Dermis blood vessel endothelial cell (primary cell): Measurements from ENCODE around the gene KMT2E. TPM values are rescaled to one million over a fixed set of nuclear protein-coding genes. Genes with fewer than 3 reads are reported as not detected.
"Not testable (repeated sequence)": the region's sequence is repeated elsewhere in the genome, so short reads cannot be mapped to it uniquely, and the experiment has no call there.

Experiments
- DNase-seq: peaks from one replicate; pipeline ENCODE4 v3.0.0; 2010
- total RNA-seq: library from RNA; depleted of rRNA; stranded (reverse); fragments of >200 nt; gene quantifications from 2 replicates; pipeline ENCODE4 v1.2.3, GENCODE V29; 2014

Gene KMT2E
- total RNA-seq, 1 donor from 2014 or later, result 155 TPM

DNA sequence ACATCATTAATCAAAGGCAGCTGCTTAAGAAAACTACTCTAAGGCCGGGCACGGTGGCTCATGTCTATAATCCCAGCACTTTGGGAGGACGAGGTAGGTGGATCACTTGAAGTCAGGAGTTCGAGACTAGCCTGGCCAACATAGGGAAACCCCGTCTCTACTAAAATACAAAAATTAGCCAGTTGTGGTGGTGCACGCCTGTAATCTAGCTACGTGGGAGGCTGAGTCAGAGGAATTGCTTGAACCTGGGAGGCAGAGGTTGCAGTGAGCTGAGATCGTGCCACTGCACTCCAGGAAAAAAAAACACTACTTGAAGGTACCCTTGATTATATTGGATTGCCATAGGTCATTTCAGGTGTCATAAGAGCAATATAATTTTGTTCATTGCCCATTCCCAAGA lies 14.9 kb downstream of the KMT2E start:
- DNase-seq, result not testable (repeated sequence)

DNA sequence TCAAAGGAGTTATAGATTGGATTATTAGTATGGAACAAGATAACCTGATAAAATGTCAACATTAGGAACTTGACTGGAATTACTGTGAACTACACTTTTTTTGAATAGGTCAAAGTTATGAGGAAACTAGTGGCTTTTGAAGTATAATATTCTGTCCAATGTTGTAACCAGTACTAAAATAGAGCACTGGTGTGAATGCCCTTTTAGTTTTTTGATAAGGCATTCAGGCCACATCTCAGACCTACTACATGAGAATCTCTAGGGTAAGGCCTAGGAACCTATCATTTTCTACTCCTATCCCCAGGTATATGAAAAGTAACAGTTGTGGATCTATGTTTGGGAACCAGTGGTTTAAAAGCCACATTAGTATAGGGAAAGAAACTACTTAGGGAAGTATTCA lies 16.4 kb downstream of the KMT2E start:
- no peak for DNase-seq

DNA sequence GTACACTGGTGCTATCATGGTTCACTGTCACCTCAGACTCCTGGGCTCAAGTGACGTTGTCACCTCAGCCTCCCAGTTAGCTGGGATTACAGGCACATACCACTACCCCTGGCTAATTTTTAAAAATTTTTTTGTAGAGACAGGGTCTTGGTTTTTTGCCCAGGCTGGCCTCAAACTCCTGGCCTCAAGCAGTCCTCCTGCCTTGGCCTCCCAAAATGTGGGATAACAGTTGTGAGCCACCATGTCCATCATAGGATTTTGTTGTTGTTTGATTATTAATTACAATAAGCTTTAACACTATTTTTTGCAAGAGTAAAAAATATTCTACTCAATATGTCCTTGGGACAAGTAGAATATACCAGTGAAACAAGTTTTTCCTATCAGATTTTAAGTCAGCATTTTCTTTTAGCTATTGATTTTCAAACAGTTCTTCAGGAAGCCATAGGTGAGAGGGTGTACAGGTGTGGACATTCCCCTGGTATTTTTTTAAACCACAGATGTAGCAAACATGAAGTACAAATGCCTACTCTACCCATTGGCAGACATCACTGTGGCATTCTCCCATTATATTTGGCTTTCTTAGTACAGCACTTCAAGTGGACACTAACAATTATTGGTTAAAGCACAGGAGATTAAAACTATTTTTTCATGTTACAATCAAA lies 18.7 kb downstream of the KMT2E start:
- no peak for DNase-seq

DNA sequence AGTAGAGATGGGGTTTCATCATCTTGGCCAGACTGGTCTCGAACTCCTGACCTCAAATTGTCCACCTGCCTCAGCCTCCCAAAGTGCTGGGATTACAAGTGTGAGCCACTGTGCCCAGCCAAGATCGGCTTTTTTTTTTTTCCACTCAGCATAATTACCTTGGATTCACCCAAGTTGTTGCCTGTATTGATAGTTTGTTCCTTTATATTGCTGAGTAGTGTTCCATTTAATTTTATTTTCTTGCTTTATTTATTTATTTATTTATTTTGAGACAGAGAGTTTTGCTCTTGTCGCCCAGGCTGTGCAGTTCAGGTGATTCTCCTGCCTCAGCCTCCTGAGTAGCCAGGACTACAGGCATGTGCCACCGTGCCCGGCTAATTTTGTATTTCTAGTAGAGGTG lies 21.3 kb downstream of the KMT2E start:
- no peak for DNase-seq

DNA sequence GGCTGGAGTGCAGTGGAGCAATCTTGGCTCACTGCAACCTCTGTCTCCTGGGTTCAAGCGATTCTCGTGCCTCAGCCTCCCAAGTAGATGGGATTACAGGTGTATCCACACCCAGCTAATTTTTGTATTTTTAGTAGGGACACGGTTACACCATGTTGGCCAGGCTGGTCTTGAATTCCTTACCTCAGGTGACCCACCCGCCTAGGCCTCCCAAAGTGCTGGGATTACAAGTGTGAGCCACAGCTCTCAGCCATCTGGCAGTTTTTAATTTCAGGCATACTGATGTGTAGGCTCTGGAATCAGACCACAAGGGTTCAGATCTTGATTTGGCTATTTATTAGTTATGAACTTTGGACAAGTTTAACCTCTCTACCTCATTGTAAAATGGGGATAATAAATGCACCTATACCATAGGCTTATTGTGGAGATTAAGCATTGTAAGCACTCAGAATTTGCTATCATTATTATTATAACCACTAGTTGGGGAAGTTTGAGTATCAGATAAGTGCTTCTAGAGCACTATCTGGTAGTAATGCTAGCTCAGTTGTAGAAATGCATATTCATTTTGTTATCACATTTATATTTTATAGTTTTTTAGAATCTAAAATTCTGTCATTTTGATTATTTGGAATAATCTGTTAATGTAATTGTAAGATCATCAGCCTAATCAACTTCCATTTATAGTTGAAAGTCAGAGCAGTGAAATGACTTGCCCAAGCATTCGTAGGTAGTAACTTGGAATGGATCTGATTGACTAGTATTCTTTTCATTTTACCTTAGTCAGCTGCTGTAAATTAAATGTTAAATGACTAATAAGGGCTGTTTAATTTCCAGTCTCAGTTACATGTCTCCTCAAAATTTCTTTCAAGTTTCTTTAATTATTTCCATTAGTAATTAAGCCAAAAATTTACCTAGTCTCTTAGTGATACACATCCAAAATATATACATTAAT lies 22.5 kb downstream of the KMT2E start:
- DNase-seq, result no peak

DNA sequence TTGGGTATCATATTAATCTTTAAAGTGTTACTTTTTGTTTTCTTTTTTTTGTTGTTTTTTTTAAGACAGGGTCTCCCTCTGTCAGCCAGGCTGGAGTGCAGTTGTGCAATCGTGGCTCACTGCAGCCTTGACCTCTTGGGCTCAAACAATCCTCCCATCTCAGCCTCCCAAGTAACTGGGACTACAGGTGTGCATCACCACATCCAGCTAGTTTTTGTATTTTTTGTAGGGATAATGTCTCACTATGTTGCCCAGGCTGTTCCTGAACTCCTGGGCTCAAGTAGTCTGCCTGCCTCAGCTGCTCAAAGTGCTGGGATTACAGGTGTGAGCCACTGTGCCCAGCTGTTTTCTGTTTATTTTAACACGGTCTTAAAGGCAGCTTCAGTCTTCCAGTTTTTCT lies 23.3 kb downstream of the KMT2E start:
- no peak for DNase-seq

DNA sequence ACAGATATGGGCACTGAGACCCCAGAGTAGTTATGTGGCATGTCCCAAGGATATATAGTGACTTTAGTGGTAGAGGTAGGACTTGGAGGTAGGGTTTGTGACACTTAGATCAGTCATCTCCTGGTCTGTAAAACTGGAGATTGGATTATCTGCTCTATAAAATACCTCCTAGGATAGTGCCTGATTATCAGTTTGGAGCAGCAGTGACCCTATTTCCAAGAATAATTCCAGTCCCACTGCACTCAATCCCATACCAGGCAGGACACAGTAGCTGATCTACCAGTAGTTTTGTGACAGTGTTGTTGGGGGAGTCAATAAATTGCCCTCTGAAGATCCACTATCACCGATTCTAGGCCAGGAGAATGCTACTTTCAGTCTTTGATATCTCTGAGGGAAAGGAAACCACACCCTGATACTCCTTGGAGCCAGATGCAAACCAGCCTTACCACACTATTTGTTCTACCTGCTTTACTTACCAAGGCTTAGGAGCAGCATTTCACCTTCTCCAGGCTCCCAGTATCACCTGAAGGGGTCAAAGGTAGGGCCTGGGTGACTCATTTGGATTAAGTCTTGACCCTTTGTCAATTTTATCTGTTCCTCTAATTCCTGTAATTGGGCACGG lies 30.6 kb downstream of the KMT2E start:
- no peak for DNase-seq

DNA sequence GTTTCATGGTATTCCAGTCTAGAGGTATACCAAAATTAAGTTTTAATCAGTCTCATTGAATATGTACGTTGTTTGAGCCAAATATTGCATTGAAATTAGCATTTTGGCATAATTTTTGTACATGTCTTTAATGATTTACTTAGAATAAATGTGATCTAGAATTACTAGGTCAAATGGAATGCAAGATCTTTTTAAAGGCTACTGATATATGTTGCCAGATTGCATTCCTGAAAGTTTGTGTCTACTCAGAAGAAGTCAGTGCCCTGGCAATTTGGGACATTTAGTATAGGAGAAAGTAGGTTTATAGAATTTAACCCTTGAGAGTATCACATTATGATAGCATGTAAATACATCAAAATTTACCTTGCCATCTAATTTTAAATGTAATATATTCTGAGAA lies 32.4 kb downstream of the KMT2E start:
- no peak for DNase-seq

DNA sequence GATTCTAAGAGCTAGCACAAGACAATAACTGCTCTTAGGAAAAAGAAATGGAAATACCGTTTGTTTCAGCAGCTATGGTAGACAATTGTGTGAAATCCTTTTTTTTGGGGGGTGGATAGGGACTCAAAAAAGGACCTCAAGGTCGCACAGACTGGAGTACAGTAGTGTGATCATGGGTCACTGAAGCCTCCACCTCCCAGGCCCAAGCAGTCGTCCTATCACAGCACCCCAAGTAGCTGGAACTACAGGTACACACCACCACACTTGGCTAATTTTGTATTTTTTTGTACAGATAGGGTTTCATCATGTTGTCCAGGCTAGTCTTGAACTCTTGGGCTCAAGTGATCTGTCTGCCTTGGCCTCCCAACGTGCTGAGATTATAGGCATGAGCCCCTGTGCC lies 33.9 kb downstream of the KMT2E start:
- no peak for DNase-seq

DNA sequence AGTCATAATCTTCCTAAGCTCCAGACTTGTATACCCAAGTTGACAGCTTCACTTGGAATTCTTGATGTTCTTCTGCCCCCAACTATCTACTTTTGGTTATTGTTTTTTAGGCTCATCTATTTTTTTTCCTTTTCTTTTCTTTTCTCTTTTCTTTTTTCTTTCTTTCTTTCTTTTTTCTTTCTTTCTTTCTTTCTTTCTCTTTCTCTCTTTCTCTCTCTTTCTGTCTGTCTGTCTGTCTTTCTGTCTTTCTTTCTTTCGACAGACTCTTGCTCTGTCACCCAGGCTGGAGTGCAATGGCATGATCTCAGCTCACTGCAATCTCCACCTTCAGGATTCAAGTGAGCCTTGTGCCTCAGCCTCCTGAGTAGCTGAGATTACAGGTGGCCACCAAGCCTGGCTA lies 36.5 kb downstream of the KMT2E start:
- DNase-seq, result no peak

DNA sequence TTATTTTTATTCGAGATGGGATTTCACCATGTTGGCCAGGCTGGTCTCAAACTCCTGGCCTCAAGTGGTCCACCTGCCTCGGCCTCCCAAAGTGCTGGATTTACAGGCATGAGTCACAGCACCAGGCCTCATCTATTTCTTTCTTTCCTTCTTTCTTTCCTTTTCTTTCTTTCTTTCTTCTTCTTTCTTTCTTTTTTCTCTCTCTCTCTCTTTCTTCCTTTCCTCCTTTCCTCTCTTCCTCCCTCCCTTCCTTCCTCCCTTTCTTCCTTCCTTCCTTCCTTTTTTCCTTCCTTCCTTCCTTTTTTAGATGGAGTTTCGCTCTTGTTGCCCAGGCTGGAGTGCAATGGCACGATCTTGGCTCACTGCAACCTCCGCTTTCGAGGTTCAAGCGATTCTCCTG lies 36.9 kb downstream of the KMT2E start:
- DNase-seq, result not testable (repeated sequence)

DNA sequence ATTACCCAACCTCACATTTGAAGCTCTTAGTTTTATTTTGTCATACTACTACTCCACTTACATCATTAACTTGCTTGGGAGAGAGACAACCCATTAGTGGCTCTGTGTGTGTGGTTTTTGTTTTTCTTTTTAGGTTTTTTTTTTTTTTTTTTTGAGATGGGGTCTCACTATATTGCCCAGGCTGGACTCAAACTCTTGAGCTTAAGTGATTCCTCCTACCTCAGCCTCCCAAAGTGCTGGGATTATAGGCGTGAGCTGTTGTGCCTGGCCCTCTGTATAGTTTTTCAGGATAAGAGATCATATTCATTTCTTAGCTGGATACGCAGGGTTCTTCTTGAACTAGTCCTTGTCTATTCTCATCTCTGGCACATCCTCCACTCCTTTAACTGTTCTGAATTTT lies 41.1 kb downstream of the KMT2E start:
- DNase-seq, result no peak

DNA sequence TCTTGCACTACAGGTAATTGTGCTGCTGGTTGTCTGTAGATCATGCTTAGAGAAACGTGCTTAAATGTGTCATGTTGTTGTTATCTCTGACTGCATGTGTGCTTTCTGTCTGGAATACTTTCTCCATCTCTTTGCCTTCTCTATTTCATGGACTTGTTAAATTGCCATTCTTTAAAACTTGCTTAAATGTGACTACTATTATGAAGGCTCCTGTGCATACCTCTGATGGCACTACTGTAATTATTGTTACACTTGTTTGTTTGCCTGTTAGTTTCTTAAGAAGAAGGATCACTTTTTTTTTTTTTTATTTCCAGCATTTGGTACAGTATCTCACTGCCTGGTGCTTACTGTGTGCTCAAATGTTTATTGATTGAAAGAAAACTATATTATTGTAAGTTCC lies 41.6 kb downstream of the KMT2E start:
- DNase-seq, result no peak

DNA sequence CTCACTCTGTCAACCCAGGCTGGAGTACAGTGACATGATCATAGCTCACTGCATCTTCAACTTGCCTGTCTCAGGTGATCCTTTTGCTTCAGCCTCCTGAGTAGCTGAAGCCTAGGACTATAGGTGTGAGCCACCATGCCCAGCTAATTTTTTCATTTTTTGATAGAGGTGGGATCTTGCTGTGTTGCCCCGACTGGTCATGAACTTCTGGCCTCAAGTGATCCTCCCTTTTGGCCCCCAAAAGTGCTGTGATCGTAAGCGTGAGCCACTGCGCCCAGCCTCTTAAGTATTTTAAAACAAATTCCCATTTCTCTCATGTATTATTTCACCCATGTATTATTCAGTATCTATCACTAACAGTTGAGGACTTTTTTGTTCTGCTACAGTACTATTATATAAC lies 43.5 kb downstream of the KMT2E start:
- DNase-seq, result no peak

DNA sequence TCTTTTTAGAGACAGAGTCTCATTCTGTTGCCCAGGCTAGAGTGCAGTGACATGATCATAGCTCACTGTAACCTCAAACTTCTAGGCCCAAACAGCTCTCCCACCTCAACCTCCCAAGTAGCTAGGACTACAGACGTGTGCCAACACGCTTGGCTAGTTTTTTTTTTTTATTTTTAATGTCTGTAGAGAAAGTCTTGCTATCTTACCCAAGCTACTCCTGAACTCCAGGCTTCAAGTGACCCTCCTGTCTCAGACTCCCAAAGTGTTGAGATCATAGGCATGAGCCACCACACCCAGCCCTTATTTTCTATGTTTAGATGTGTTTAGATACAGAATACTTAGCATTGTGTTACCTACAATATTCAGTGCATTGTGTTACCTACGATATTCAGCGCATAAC lies 46.4 kb downstream of the KMT2E start:
- DNase-seq, result no peak

DNA sequence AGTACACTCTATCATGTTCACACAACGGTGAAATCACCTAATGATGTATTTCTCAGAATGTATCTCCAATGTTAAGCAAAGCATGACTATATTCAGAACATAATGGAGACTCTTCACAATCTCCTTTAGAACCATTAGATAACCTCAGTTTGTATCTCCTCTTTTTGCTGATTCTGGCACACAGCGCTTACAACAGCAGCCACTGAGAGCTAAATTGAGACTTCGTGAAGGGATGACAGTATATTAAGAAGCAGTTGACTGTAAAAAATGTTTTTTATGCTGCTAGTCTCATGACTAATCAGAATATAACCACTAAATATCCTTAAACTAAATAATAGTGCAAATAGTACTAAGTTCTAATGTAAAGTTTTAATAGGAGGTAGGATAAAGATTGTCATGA lies 46.9 kb downstream of the KMT2E start:
- DNase-seq, result no peak

DNA sequence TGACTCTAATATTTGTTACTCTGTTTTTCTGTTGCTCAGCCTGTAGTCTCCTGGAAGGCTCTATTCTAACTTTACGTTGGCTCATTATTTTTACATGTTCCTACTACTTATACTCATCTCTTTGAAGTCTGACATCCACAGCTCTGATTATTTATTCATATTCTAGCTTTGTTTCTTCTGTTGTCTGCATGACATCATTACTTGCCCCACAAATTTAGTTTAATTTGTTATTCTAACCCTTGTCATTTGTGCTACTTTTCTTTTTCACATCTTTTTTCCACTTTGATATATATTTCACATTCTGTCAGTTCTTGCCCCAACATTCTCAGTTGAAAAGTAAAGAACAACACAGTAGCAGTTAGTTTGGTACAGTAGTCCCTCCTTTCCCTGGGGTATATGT lies 51.1 kb downstream of the KMT2E start:
- no peak for DNase-seq

DNA sequence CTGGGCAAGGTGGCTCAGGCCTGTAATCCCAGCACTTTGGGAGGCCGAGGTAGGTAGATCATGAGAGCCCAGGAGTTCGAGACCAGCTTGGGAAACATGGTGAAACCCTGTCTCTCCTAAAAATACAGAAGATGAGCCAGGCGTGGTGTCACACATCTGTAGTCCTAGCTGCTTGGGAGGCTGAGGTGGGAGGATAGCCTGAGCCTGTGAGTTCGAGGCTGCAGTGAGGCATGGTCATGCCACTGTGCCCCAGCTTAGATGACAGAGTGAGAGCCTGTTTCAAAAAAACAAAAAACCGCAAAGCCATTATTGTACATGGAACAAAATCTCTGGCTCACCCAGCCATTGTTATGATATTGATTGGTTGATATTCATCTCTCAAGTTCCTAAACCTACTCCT lies 53.7 kb downstream of the KMT2E start:
- no peak for DNase-seq

DNA sequence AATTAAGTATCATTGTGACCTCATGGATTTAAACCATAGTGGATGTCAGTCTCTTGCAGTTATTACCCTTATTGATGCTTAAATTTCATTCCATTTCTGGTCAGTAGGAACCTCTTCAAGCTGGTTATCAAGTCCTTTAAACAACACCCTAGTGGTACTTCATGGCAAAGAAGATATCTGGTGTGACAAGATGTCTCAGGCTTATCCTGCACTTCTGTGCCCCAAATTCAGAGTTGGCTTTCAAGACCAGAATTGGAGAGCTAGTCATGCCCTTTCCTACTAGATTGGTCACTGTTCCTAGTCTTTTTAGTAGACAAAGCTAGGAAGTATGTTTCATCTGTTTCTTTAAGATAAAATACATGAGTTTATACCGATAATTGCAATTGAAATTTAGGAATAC lies 54.9 kb downstream of the KMT2E start:
- peak; percentile 12 for DNase-seq

DNA sequence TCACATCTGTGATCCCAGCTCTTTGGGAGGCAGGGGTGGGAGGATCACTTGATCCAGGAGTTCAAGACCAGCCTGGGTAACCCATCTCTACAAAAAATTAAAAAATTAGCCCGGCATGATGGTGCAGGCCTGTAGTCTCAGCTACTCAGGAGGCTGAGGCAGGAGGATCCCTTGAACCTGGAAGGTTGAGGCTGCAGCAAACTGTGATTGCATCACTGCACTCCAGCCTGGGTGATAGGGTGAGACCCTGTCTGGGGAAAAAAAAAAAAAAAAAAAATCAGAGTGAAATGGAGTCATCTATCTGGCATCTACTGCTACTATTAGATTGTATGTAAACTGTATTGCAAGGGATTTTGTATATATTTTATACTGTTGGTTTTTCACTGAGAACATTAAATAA lies 59.1 kb downstream of the KMT2E start:
- no peak for DNase-seq

DNA sequence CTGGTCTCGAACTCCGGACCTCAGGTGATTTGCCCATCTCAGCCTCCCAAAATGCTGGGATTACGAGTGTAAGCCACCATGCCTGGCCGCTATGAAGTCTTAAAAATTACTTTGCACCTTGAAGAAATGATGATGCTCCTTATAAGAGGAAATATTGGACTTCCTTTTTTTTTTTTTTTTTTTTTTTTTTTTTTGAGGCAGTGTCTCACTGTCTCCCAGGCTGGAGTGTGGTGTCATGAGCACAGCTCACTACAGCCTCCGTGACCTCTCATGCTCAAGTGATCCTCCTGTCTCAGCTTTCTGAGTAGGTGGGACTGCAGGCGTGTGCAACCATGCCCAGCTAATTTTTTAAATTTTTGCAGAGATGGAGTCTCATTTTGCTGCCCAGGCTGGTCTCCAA lies 65.3 kb downstream of the KMT2E start:
- DNase-seq, result no peak

DNA sequence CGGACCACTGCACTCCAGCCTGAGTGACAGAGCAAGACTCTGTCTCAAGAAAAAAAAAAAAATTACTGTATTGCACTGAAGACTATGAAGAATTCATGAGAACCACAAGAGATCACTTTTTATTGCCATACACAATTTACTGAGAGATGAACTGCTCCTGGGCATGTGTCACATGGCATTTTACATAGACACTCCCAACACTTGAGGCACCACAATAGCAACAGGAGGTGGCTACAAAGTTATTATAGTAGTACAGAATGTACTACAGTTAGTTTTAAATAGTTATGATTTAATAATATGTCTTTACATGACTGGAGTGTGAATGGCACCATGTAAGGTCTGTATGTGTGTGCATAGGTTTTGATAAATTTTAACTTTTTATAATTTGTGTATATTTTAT lies 70.6 kb downstream of the KMT2E start:
- DNase-seq, result no peak

DNA sequence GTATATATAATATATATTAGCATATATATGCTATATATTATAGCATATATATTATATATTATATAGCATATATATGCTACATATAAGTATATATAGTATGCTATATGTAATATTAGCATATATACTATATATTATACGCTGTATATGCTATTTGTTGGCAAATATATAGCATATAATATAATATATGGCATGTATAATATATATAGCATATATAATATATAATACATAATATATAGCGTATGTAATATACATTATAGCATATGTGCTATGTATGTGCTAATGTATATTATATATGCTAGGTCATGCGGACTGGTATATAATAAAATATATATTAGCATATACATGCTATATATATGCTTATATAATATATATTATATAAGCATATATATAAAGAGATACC lies 72.8 kb downstream of the KMT2E start:
- no peak for DNase-seq

DNA sequence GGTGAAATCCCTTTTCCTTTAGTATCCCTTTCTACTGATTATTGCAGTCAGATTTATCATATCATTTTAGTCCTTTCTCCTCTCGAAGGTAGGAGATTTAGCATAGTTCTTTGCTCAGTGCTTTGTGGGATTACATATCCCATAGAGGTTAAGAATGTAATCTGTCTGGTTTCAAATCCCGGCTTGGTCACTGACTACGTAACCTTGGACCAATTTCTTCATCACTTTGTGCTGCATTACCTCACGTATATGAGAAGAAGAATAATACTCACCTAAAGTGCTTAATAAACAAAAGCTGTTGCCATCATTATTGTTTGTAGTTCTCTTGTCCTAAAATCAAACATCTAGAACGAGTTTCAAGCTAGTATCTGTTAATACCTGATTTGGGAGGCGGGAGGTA lies 74.0 kb downstream of the KMT2E start:
- DNase-seq, result no peak
